Stomach (tissue), 4 donors: ENCODE measurements around the gene SPEG.

Experiments
- POLR2A ChIP-seq, 4 donors: fragments of 450-650 bp; IDR thresholded peaks; one replicate each; pipeline ENCODE4 v1.6.1; 2016; ENCODE audit warnings: antibody characterized with exemption in 4 of 4, control low read depth in 2 of 4, mild to moderate bottlenecking in 1 of 4, moderate library complexity in 1 of 4
- TF ChIP-seq, protein P1 (sequence below), 7 experiments: fragments of 450-650 bp in 4 of 7; fragments of 200-600 bp in 3 of 7; sonication (generic) in 3 of 7; IDR thresholded peaks; one replicate each; pipeline ENCODE4 v1.5.1; 2016 to 2019; ENCODE audit warnings: antibody characterized with exemption in 7 of 7, control low read depth in 2 of 7, mild to moderate bottlenecking in 1 of 7

DNA sequence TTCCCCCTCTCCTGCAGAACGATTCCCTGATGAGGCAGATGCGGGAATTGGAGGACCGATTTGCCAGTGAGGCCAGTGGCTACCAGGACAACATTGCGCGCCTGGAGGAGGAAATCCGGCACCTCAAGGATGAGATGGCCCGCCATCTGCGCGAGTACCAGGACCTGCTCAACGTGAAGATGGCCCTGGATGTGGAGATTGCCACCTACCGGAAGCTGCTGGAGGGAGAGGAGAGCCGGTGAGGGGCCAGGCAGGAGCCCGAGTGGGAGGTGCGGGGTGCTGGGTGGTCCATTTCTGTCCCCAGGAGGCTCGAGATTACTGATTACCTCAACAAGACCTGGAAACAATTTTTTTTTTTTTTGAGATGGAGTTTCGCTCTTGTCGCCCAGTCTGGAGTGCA lies 13.3 kb upstream of the SPEG start:
- TF ChIP-seq, protein P1, sequence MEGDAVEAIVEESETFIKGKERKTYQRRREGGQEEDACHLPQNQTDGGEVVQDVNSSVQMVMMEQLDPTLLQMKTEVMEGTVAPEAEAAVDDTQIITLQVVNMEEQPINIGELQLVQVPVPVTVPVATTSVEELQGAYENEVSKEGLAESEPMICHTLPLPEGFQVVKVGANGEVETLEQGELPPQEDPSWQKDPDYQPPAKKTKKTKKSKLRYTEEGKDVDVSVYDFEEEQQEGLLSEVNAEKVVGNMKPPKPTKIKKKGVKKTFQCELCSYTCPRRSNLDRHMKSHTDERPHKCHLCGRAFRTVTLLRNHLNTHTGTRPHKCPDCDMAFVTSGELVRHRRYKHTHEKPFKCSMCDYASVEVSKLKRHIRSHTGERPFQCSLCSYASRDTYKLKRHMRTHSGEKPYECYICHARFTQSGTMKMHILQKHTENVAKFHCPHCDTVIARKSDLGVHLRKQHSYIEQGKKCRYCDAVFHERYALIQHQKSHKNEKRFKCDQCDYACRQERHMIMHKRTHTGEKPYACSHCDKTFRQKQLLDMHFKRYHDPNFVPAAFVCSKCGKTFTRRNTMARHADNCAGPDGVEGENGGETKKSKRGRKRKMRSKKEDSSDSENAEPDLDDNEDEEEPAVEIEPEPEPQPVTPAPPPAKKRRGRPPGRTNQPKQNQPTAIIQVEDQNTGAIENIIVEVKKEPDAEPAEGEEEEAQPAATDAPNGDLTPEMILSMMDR (IDR thresholded peaks at IDR 0.05), result no peak
- TF ChIP-seq POLR2A (IDR thresholded peaks at IDR 0.05), result no peak
